WTC11 (cell line): ENCODE results near the gene RNF222. TPM values are rescaled to one million over a fixed set of nuclear protein-coding genes. Genes with fewer than 3 reads are reported as not detected.
A peak's percentile ranks its signal among the peaks of the same experiment; 100 is the strongest.

Experiments used
- ATAC-seq: fragments of 200-7000 bp; cut with Tn5 transposase; 2 replicates; pipeline ENCODE4 v1.10.0; 2021; ENCODE audit warnings: mild to moderate bottlenecking, moderate library complexity
- CTCF ChIA-PET: fragments of 300-600 bp; sonication (Branson Sonifier 250); formaldehyde crosslinking; loops from one replicate; lab custom pipeline; 2021; ENCODE audit warnings: antibody characterized with exemption; lab: Charles Lee
- POLR2A ChIA-PET: fragments of 350-600 bp; sonication (Branson Sonifier 250); formaldehyde crosslinking; loops from one replicate; lab custom pipeline; 2021; ENCODE audit warnings: antibody characterized with exemption; lab: Charles Lee
- DNase-seq: peaks from one replicate; pipeline ENCODE4 v3.0.0; 2021; ENCODE audit warnings: low spot score
- H3K27ac Mint-ChIP-seq: 2 replicates; pipeline ENCODE4 v1.8.0; 2021; ENCODE audit warnings: mixed read lengths
- H3K27me3 Mint-ChIP-seq: 2 replicates; pipeline ENCODE4 v1.8.0; 2021; ENCODE audit warnings: low read depth, mild to moderate bottlenecking, moderate library complexity, mixed read lengths
- H3K36me3 Mint-ChIP-seq: 2 replicates; pipeline ENCODE4 v1.8.0; 2021; ENCODE audit warnings: mixed read lengths
- H3K4me1 Mint-ChIP-seq: 2 replicates; pipeline ENCODE4 v1.8.0; 2022; ENCODE audit warnings: mixed read lengths
- H3K4me3 Mint-ChIP-seq: 2 replicates; pipeline ENCODE4 v1.8.0; 2021; ENCODE audit warnings: mild to moderate bottlenecking, moderate library complexity, mixed read lengths
- H3K9me3 Mint-ChIP-seq: 2 replicates; pipeline ENCODE4 v1.8.0; 2021; ENCODE audit warnings: mixed read lengths
- AR ChIP-seq: fragments of 250-450 bp; sonication (Bioruptor Pico); IDR thresholded peaks from 2 replicates; pipeline ENCODE4 v1.9.0; 2021; ENCODE audit warnings: mild to moderate bottlenecking
- E2F4 ChIP-seq: sonication (generic); formaldehyde crosslinking; IDR thresholded peaks from 2 replicates; pipeline ENCODE4 v1.8.1; 2022; ENCODE audit warnings: low read depth, mild to moderate bottlenecking, moderate library complexity, missing genetic modification reagents, borderline replicate concordance
- E2F5 ChIP-seq: sonication (generic); formaldehyde crosslinking; IDR thresholded peaks from 2 replicates; pipeline ENCODE4 v1.8.1; 2022; ENCODE audit warnings: mild to moderate bottlenecking, moderate library complexity, missing genetic modification reagents
- ELF4 ChIP-seq: sonication (generic); formaldehyde crosslinking; IDR thresholded peaks from 2 replicates; pipeline ENCODE4 v1.8.1; 2022; ENCODE audit warnings: low read depth, mild to moderate bottlenecking, moderate library complexity, missing genetic modification reagents
- ERG ChIP-seq: fragments of 250-450 bp; sonication (Bioruptor Pico); IDR thresholded peaks from 2 replicates; pipeline ENCODE4 v1.8.0; 2021; ENCODE audit warnings: mild to moderate bottlenecking
- FOXP4 ChIP-seq: sonication (generic); formaldehyde crosslinking; IDR thresholded peaks from 2 replicates; pipeline ENCODE4 v1.8.0; 2022; ENCODE audit warnings: mild to moderate bottlenecking, missing genetic modification reagents
- GTF2I ChIP-seq: fragments of 250-450 bp; sonication (Bioruptor Pico); conservative IDR thresholded peaks from 2 replicates; pipeline ENCODE4 v1.4.0; 2021; ENCODE audit warnings: mild to moderate bottlenecking
- NFATC4 ChIP-seq: fragments of 250-450 bp; sonication (Bioruptor Pico); IDR thresholded peaks from 2 replicates; pipeline ENCODE4 v1.9.0; 2021; ENCODE audit warnings: mild to moderate bottlenecking
- NFYB ChIP-seq: sonication (generic); formaldehyde crosslinking; conservative IDR thresholded peaks from 2 replicates; pipeline ENCODE4 v1.8.0; 2022; ENCODE audit warnings: low read depth, missing genetic modification reagents
- NR2C2 ChIP-seq: sonication (generic); formaldehyde crosslinking; IDR thresholded peaks from 2 replicates; pipeline ENCODE4 v1.8.0; 2022; ENCODE audit warnings: mild to moderate bottlenecking, missing genetic modification reagents
- NR3C1 ChIP-seq: sonication (generic); formaldehyde crosslinking; conservative IDR thresholded peaks from 2 replicates; pipeline ENCODE4 v1.8.1; 2023; ENCODE audit warnings: low read depth, mild to moderate bottlenecking, missing genetic modification reagents
- OVOL2 ChIP-seq: fragments of 250-450 bp; sonication (Bioruptor Pico); IDR thresholded peaks from 2 replicates; pipeline ENCODE4 v1.9.0; 2021; ENCODE audit warnings: mild to moderate bottlenecking, borderline replicate concordance
- PRDM15 ChIP-seq: sonication (generic); formaldehyde crosslinking; IDR thresholded peaks from 2 replicates; pipeline ENCODE4 v1.8.0; 2022; ENCODE audit warnings: missing genetic modification reagents
- PREB ChIP-seq: sonication (generic); formaldehyde crosslinking; IDR thresholded peaks from 2 replicates; pipeline ENCODE4 v1.8.1; 2022; ENCODE audit warnings: mild to moderate bottlenecking, missing genetic modification reagents, moderate library complexity, borderline replicate concordance
- PRRX2 ChIP-seq: fragments of 250-450 bp; sonication (Bioruptor Pico); IDR thresholded peaks from 2 replicates; pipeline ENCODE4 v1.8.0; 2021; ENCODE audit warnings: mild to moderate bottlenecking
- SMAD4 ChIP-seq: sonication (generic); formaldehyde crosslinking; IDR thresholded peaks from 2 replicates; pipeline ENCODE4 v1.8.0; 2022; ENCODE audit warnings: mild to moderate bottlenecking, missing genetic modification reagents
- TEAD1 ChIP-seq: sonication (generic); formaldehyde crosslinking; IDR thresholded peaks from 2 replicates; pipeline ENCODE4 v1.8.0; 2022; ENCODE audit warnings: mild to moderate bottlenecking, missing genetic modification reagents
- ZNF219 ChIP-seq: sonication (generic); formaldehyde crosslinking; IDR thresholded peaks from 2 replicates; pipeline ENCODE4 v1.8.0; 2023; ENCODE audit warnings: missing genetic modification reagents, mild to moderate bottlenecking, borderline replicate concordance
- ZNF423 ChIP-seq: fragments of 250-450 bp; sonication (Bioruptor Pico); IDR thresholded peaks from 2 replicates; pipeline ENCODE4 v2.1.2; 2022; ENCODE audit warnings: mild to moderate bottlenecking, moderate library complexity
- ZSCAN18 ChIP-seq: fragments of 250-450 bp; sonication (Bioruptor Pico); IDR thresholded peaks from 2 replicates; pipeline ENCODE4 v2.1.2; 2022; ENCODE audit warnings: mild to moderate bottlenecking, moderate library complexity
- total RNA-seq: library from RNA; stranded (reverse); gene quantifications from 3 replicates; pipeline ENCODE4 v1.2.3, GENCODE V29; 2021

Gene RNF222
- total RNA-seq, 1 experiment from 2014 or later: not detected

- no peak for ATAC-seq
- TF ChIP-seq ZNF423: no peak
- no peak for TF ChIP-seq ZNF219 (CRISPR knock-in tag)
- TF ChIP-seq NR2C2 (CRISPR knock-in tag): no peak
- TF ChIP-seq NFYB: no peak
- TF ChIP-seq GTF2I: no peak
- no peak for TF ChIP-seq PRRX2 (CRISPR knock-in tag)
- no peak for TF ChIP-seq PRDM15 (CRISPR knock-in tag)
- TF ChIP-seq ERG (CRISPR knock-in tag): no peak
- TF ChIP-seq PREB (CRISPR knock-in tag): no peak
- TF ChIP-seq ZSCAN18 (CRISPR knock-in tag): no peak
- TF ChIP-seq SMAD4 (CRISPR knock-in tag): no peak
- TF ChIP-seq ELF4 (CRISPR knock-in tag): no peak
- TF ChIP-seq E2F5 (CRISPR knock-in tag): no peak
- no peak for TF ChIP-seq NR3C1
- TF ChIP-seq TEAD1: no peak
- TF ChIP-seq OVOL2 (CRISPR knock-in tag): no peak
- no peak for TF ChIP-seq E2F4 (CRISPR knock-in tag)
- TF ChIP-seq, all 79 proteins: peak for 0
- Mint-ChIP-seq H3K27me3 (no peaks in the 10 kb centered on the region), H3K9me3 (no peaks in the 10 kb centered on the region), H3K4me3 (no peak overlapping the region), H3K4me1 (peaks cover 9% of the 10 kb centered on the region), H3K27ac (no peak overlapping the region), H3K36me3 (peaks cover 15% of the 10 kb centered on the region)
- no peak for DNase-seq
- ChIA-PET CTCF (interaction anchor here (0.8 kb wide), 1 partner anchor 58 kb away, joined by 3 read pairs; no protein-coding TSS in a partner anchor), POLR2A (no interaction called here)
Measured at GRCh38 chr17:8441690-8442089, 44.1 kb upstream of the RNF222 start.

GRCh38 chr17:8439681-8440080 lies 42.1 kb upstream of the RNF222 start:
- H3K4me3 Mint-ChIP-seq: no peak overlapping the region
- no peaks in the 10 kb centered on the region for H3K9me3 Mint-ChIP-seq
- DNase-seq (no peak), ATAC-seq (no peak)
- no peaks in the 10 kb centered on the region for H3K27me3 Mint-ChIP-seq
- ChIA-PET POLR2A (no interaction called here), CTCF (no interaction called here)
- peaks cover 13% of the 10 kb centered on the region for H3K4me1 Mint-ChIP-seq
- peaks cover 11% of the 10 kb centered on the region for H3K36me3 Mint-ChIP-seq
- peak overlapping the region; percentile 41; the same call in 1 of the 2 replicates for H3K27ac Mint-ChIP-seq
- TF ChIP-seq ZSCAN18 (CRISPR knock-in tag) (no peak), AR (CRISPR knock-in tag) (no peak), FOXP4 (CRISPR knock-in tag) (no peak), NFATC4 (no peak)
